Measurements from ENCODE around the gene PKIB.

PKIB gene

GRCh38 chr6:122654012-122654411 lies 43.8 kb downstream of the PKIB start:
- TF ChIP-seq CTCF (IDR thresholded peaks at IDR 0.05; ENCODE audit: insufficient read depth, low read depth, low read length, missing control alignments) = no peak
- H3K4me3 ChIP-seq (ENCODE audit: low read depth, low read length) = no peak overlapping the region
- DNase-seq (ENCODE audit: low read depth) = no peak

- no peak for TF ChIP-seq CTCF (IDR thresholded peaks at IDR 0.05; ENCODE audit: insufficient read depth, low read depth, low read length, missing control alignments)
- H3K4me3 ChIP-seq (ENCODE audit: low read depth, low read length) = no peak overlapping the region
- DNase-seq (ENCODE audit: low read depth) = no peak
These were observed 47.4 kb downstream of the PKIB start for GRCh38 chr6:122657601-122658000.

GRCh38 chr6:122660296-122660695 lies 50.1 kb downstream of the PKIB start:
- no peak for TF ChIP-seq CTCF (IDR thresholded peaks at IDR 0.05; ENCODE audit: insufficient read depth, low read depth, low read length, missing control alignments)
- no peak overlapping the region for H3K4me3 ChIP-seq (ENCODE audit: low read depth, low read length)
- no peak for DNase-seq (ENCODE audit: low read depth)

GRCh38 chr6:122663981-122664380 lies 53.8 kb downstream of the PKIB start:
- no peak for TF ChIP-seq CTCF (IDR thresholded peaks at IDR 0.05; ENCODE audit: insufficient read depth, low read depth, low read length, missing control alignments)
- DNase-seq (ENCODE audit: low read depth) = no peak

GRCh38 chr6:122665929-122666328 lies 55.7 kb downstream of the PKIB start:
- no peak for DNase-seq (ENCODE audit: low read depth)
- TF ChIP-seq CTCF (IDR thresholded peaks at IDR 0.05; ENCODE audit: insufficient read depth, low read depth, low read length, missing control alignments) = no peak
- no peak overlapping the region for H3K4me3 ChIP-seq (ENCODE audit: low read depth, low read length)

More at GRCh38 chr6:122663981-122664380, 53.8 kb downstream of the PKIB start:
- no peak overlapping the region for H3K4me3 ChIP-seq (ENCODE audit: low read depth, low read length)

GRCh38 chr6:122666418-122666817 lies 56.2 kb downstream of the PKIB start:
- no peak for DNase-seq (ENCODE audit: low read depth)
- no peak overlapping the region for H3K4me3 ChIP-seq (ENCODE audit: low read depth, low read length)
- no peak for TF ChIP-seq CTCF (IDR thresholded peaks at IDR 0.05; ENCODE audit: insufficient read depth, low read depth, low read length, missing control alignments)

- no peak overlapping the region for H3K4me3 ChIP-seq (ENCODE audit: low read depth, low read length)
- TF ChIP-seq CTCF (IDR thresholded peaks at IDR 0.05; ENCODE audit: insufficient read depth, low read depth, low read length, missing control alignments) = no peak
- DNase-seq (ENCODE audit: low read depth) = no peak
These were observed 59.2 kb downstream of the PKIB start for GRCh38 chr6:122669418-122669817.
